ENCODE results near the gene MMP25. TPM values are rescaled to one million over a fixed set of nuclear protein-coding genes. Genes with fewer than 3 reads are reported as not detected.
"Not testable (repeated sequence)": the region's sequence is repeated elsewhere in the genome, so short reads cannot be mapped to it uniquely, and the experiment has no call there.

The MMP25 gene
- total and polyA plus RNA-seq, 2 experiments from 2014 or later: 6.3 TPM; not detected in 1

GRCh38 chr16:3054965-3055733 lies 8.8 kb downstream of the MMP25 start:
- Histone ChIP-seq H3K4me2 (no peak overlapping the region), H3K79me2 (no peaks in the 10 kb centered on the region), H3K27me3 (peaks cover 8% of the 10 kb centered on the region), H3K36me3 (replicated peaks; ENCODE audit: insufficient read depth, low read depth) (no peaks in the 10 kb centered on the region), H3K9me2 (replicated peaks; ENCODE audit: insufficient read depth) (no peaks in the 10 kb centered on the region), H3K9me3 (ENCODE audit: low read depth) (no peaks in the 10 kb centered on the region), H4K20me1 (ENCODE audit: insufficient read depth, poor library complexity, severe bottlenecking) (no peaks in the 10 kb centered on the region), H2AFZ (no peak overlapping the region), H3K4me1 (ENCODE audit: insufficient read depth) (peaks cover 9% of the 10 kb centered on the region), H3K27ac (no peak overlapping the region), H3K4me3 (no peak overlapping the region)
- no peak for DNase-seq (ENCODE audit: low spot score)
- TF ChIP-seq CTCF (IDR thresholded peaks at IDR 0.05; ENCODE audit: poor library complexity) (no peak), EZH2 (IDR thresholded peaks at IDR 0.05; ENCODE audit: borderline replicate concordance) (no peak), EZH2phosphoT487 (IDR thresholded peaks at IDR 0.05; ENCODE audit: low read depth, severe bottlenecking, unreplicated experiment) (no peak)
- WGBS (ENCODE audit: low lambda C conversion rate, missing lambda C conversion rate): 89% methylated on average over 16 of the region's 17 CpGs

GRCh38 chr16:3055734-3056115 lies 9.4 kb downstream of the MMP25 start:
- H3K9me2 ChIP-seq (replicated peaks; ENCODE audit: insufficient read depth); H3K4me2 ChIP-seq; H3K4me1 ChIP-seq (ENCODE audit: insufficient read depth): not testable (repeated sequence)

GRCh38 chr16:3056336-3057180 lies 10.2 kb downstream of the MMP25 start:
- H3K27ac ChIP-seq: no peak overlapping the region
- no peaks in the 10 kb centered on the region for H4K20me1 ChIP-seq (ENCODE audit: insufficient read depth, poor library complexity, severe bottlenecking)
- no peak for DNase-seq (ENCODE audit: low spot score)
- no peak overlapping the region for H2AFZ ChIP-seq
- H3K4me3 ChIP-seq: no peak overlapping the region
- no peak overlapping the region for H3K4me2 ChIP-seq
- H3K9me3 ChIP-seq (ENCODE audit: low read depth): no peaks in the 10 kb centered on the region
- WGBS (ENCODE audit: low lambda C conversion rate, missing lambda C conversion rate): 94% methylated on average over 19 of the region's 19 CpGs
- TF ChIP-seq CTCF (IDR thresholded peaks at IDR 0.05; ENCODE audit: poor library complexity) (no peak), EZH2phosphoT487 (IDR thresholded peaks at IDR 0.05; ENCODE audit: low read depth, severe bottlenecking, unreplicated experiment) (no peak), EZH2 (IDR thresholded peaks at IDR 0.05; ENCODE audit: borderline replicate concordance) (no peak)
- no peaks in the 10 kb centered on the region for H3K27me3 ChIP-seq
- peaks cover 9% of the 10 kb centered on the region for H3K4me1 ChIP-seq (ENCODE audit: insufficient read depth)
- H3K79me2 ChIP-seq: no peaks in the 10 kb centered on the region
- no peaks in the 10 kb centered on the region for H3K36me3 ChIP-seq (replicated peaks; ENCODE audit: insufficient read depth, low read depth)
- H3K9me2 ChIP-seq (replicated peaks; ENCODE audit: insufficient read depth): no peaks in the 10 kb centered on the region

More at GRCh38 chr16:3055734-3056115, 9.4 kb downstream of the MMP25 start:
- not testable (repeated sequence) for H3K79me2 ChIP-seq; H2AFZ ChIP-seq; H3K36me3 ChIP-seq (replicated peaks; ENCODE audit: insufficient read depth, low read depth); H3K9me3 ChIP-seq (ENCODE audit: low read depth); H3K4me3 ChIP-seq; H4K20me1 ChIP-seq (ENCODE audit: insufficient read depth, poor library complexity, severe bottlenecking); DNase-seq (ENCODE audit: low spot score); H3K27me3 ChIP-seq; H3K27ac ChIP-seq
- 75% methylated on average over 9 of the region's 9 CpGs for WGBS (ENCODE audit: low lambda C conversion rate, missing lambda C conversion rate)

Data from hepatocyte (in vitro differentiated cells).